Endodermal cell (in vitro differentiated cells): Measurements from ENCODE around the gene COL11A2. TPM values are rescaled to one million over a fixed set of nuclear protein-coding genes. Genes with fewer than 3 reads are reported as not detected.

Experiments used
- DNase-seq: peaks from one replicate; pipeline ENCODE4 v3.0.0-alpha.2; 2017
- H3K27ac ChIP-seq: 2 replicates; pipeline ENCODE4 v1.5.1; 2013; ENCODE audit warnings: mild to moderate bottlenecking, low read depth, low read length, moderate library complexity
- H3K27me3 ChIP-seq: 2 replicates; pipeline ENCODE4 v1.6.1; 2013; ENCODE audit warnings: mild to moderate bottlenecking, low read length, moderate library complexity; ENCODE audit not compliant: insufficient read depth, control insufficient read depth, poor library complexity, severe bottlenecking
- H3K36me3 ChIP-seq: 2 replicates; pipeline ENCODE4 v1.7.0; 2013; ENCODE audit warnings: mild to moderate bottlenecking, low read length, moderate library complexity; ENCODE audit not compliant: control insufficient read depth, insufficient read depth
- H3K4me1 ChIP-seq: one replicate; pipeline ENCODE4 v1.7.0; 2013; ENCODE audit warnings: low read length; ENCODE audit not compliant: control insufficient read depth, insufficient read depth
- H3K4me3 ChIP-seq: 2 replicates; pipeline ENCODE4 v1.5.1; 2013; ENCODE audit warnings: mild to moderate bottlenecking, low read length, moderate library complexity
- H3K9ac ChIP-seq: 2 replicates; pipeline ENCODE4 v1.6.1; 2013; ENCODE audit warnings: mild to moderate bottlenecking, low read length, moderate library complexity; ENCODE audit not compliant: poor library complexity, severe bottlenecking; ENCODE audit errors: extremely low read depth
- H3K9me3 ChIP-seq: 2 replicates; pipeline ENCODE4 v1.6.1; 2013; ENCODE audit warnings: mild to moderate bottlenecking, low read length, moderate library complexity; ENCODE audit not compliant: control insufficient read depth
- H3K27ac Mint-ChIP-seq: 2 replicates; pipeline ENCODE4 v1.8.0; 2020; ENCODE audit warnings: mixed read lengths
- H3K27me3 Mint-ChIP-seq: 2 replicates; pipeline ENCODE4 v1.8.0; 2021; ENCODE audit warnings: mild to moderate bottlenecking, mixed read lengths; ENCODE audit not compliant: insufficient read depth
- H3K36me3 Mint-ChIP-seq: 2 replicates; pipeline ENCODE4 v1.8.0; 2020; ENCODE audit warnings: low read depth, mixed read lengths
- H3K4me1 Mint-ChIP-seq: 2 replicates; pipeline ENCODE4 v1.8.0; 2020; ENCODE audit warnings: mixed read lengths
- H3K4me3 Mint-ChIP-seq: 2 replicates; pipeline ENCODE4 v1.8.0; 2020; ENCODE audit warnings: mild to moderate bottlenecking, moderate library complexity, mixed read lengths
- H3K9me3 Mint-ChIP-seq: 2 replicates; pipeline ENCODE4 v1.8.0; 2020; ENCODE audit warnings: mild to moderate bottlenecking, mixed read lengths
- WGBS, 2 experiments: methylation state at CpG; one replicate each; pipeline versions ENCODE4 v1.1.5 to v1.1.7; 2013; ENCODE audit warnings: missing lambda C conversion rate in 2 of 2, mixed read lengths in 1 of 2; ENCODE audit not compliant: insufficient coverage in 1 of 2, insufficient read length in 1 of 2; 5-methylcytosine and 5-hydroxymethylcytosine counted together
- total RNA-seq, 2 donors: library from RNA; stranded (reverse); fragmentation: NEBNext Ultra II Directional in 1 of 2; extraction: Animal tissue kit (Norgen Biotek cat#: 25700) in 1 of 2; gene quantifications; 2 replicates in 1 of 2; 3 replicates in 1 of 2; pipeline ENCODE4 v1.2.1, GENCODE V29; 2021
- TF ChIP-seq, protein P1 (sequence below): fragments of 200-600 bp; sonication (generic); conservative IDR thresholded peaks from 2 replicates; pipeline ENCODE4 v1.5.0; 2021; ENCODE audit warnings: antibody characterized with exemption, mild to moderate bottlenecking

COL11A2 gene
- total RNA-seq, 2 donors from 2014 or later, result 1.3 to 2.8 TPM

DNA sequence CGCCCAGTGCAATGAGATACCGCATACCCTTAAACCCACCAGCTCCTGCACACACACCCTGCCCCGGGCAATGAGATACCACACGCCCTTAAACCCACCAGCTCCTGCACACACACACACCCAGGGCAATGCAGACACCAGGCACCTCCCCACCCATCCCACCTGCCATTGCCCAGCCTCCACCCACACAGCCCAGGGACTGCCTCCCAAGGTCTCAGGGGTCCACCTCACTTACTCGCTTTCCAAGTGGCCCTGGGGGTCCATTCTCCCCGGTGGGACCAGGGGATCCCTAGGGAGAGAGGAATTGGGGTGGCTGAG, 24.0 kb downstream of the COL11A2 start:
- Mint-ChIP-seq H3K27me3 (peaks cover 17% of the 10 kb centered on the region), H3K4me1 (no peaks in the 10 kb centered on the region), H3K4me3 (no peak overlapping the region), H3K36me3 (no peaks in the 10 kb centered on the region), H3K9me3 (no peaks in the 10 kb centered on the region), H3K27ac (no peak overlapping the region)
- H3K9ac ChIP-seq, result no peak overlapping the region
- TF ChIP-seq, protein P1, sequence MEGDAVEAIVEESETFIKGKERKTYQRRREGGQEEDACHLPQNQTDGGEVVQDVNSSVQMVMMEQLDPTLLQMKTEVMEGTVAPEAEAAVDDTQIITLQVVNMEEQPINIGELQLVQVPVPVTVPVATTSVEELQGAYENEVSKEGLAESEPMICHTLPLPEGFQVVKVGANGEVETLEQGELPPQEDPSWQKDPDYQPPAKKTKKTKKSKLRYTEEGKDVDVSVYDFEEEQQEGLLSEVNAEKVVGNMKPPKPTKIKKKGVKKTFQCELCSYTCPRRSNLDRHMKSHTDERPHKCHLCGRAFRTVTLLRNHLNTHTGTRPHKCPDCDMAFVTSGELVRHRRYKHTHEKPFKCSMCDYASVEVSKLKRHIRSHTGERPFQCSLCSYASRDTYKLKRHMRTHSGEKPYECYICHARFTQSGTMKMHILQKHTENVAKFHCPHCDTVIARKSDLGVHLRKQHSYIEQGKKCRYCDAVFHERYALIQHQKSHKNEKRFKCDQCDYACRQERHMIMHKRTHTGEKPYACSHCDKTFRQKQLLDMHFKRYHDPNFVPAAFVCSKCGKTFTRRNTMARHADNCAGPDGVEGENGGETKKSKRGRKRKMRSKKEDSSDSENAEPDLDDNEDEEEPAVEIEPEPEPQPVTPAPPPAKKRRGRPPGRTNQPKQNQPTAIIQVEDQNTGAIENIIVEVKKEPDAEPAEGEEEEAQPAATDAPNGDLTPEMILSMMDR, result no peak
- DNase-seq, result no peak
- 72% methylated on average over 6 of the region's 6 CpGs; no CpG with 5 or more reads in 1 of the 2 experiments for WGBS, 2 experiments
- H3K27ac ChIP-seq, result no peak overlapping the region
- no peaks in the 10 kb centered on the region for H3K36me3 ChIP-seq
- no peaks in the 10 kb centered on the region for H3K27me3 ChIP-seq
- H3K4me1 ChIP-seq, result no peaks in the 10 kb centered on the region
- no peak overlapping the region for H3K4me3 ChIP-seq
- no peaks in the 10 kb centered on the region for H3K9me3 ChIP-seq

DNA sequence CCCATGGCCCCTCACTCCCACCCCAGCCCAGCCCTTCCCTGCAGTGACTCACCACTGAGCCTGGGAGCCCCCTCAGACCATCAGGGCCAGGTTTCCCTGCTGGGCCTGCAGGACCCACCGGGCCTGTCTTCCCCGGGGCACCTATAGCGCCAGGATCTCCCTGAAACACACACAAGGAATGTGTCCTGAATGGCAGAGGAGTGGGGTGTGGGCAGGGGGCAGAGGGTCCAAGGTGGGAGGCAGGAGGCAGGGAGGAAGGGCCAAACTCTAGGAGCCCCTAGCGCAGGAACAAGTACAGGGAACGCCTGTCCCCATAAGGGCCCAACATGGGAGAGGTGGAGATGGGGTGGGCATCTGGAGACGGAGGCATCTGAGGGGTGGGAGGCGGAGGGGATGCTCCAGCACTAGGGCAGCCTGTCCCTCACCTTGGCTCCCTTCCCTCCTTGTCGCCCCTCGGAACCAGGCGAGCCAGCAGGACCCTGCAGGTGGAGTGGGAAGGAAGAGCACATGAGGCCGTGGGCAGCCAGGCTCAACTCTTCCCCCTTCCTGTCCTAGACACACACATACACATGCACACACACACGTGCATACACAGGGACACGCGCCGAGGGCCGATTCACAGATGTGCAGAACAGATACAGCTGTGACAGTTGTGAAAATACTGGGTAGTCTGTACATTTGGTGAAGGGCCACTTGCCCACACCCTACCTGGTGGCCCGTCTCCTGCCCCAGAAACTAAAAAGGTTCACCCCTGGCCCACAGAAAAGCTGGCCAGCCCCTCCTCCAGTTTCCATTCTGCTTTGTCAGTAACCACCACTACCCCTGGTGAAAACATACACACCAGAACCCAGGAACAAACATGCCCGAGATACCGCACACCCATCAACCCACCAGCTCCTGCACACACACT, 24.6 kb downstream of the COL11A2 start:
- no peak for DNase-seq
- Histone ChIP-seq H3K4me1 (no peaks in the 10 kb centered on the region), H3K27ac (no peak overlapping the region), H3K9ac (no peak overlapping the region), H3K36me3 (no peaks in the 10 kb centered on the region), H3K9me3 (no peaks in the 10 kb centered on the region), H3K4me3 (no peak overlapping the region), H3K27me3 (peaks cover 4% of the 10 kb centered on the region)
- no peaks in the 10 kb centered on the region for H3K9me3 Mint-ChIP-seq
- 89 to 91% methylated on average over 3 to 19 of the region's 19 CpGs for WGBS, 2 experiments
- no peaks in the 10 kb centered on the region for H3K36me3 Mint-ChIP-seq
- H3K4me3 Mint-ChIP-seq, result no peak overlapping the region
- TF ChIP-seq, protein P1, result no peak
- no peaks in the 10 kb centered on the region for H3K4me1 Mint-ChIP-seq
- H3K27ac Mint-ChIP-seq, result no peak overlapping the region
- H3K27me3 Mint-ChIP-seq, result peaks cover 19% of the 10 kb centered on the region

DNA sequence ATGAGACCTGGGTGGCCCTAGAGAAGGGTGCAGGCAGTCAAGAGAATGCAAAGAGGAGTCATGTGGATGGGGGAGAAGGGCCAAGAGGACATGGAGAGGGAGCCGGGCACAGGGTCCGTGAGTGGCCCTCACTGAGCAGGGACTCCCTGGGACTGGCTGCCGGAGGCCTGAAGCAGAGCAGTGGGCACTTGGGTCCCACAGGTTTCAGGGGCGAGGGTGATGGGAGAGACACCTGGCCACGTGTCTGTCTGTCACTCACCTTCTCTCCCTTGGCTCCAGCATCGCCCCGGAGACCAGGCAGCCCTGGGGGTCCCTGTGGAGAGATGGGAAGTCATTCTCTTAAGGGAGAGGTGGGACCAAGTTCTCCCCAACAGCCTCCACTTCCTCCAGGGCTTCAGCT, 25.5 kb downstream of the COL11A2 start:
- Mint-ChIP-seq H3K27ac (no peak overlapping the region), H3K9me3 (no peaks in the 10 kb centered on the region), H3K4me1 (no peaks in the 10 kb centered on the region), H3K36me3 (no peaks in the 10 kb centered on the region), H3K4me3 (no peak overlapping the region), H3K27me3 (peaks cover 27% of the 10 kb centered on the region)
- TF ChIP-seq, protein P1, result no peak
- H3K4me1 ChIP-seq, result no peaks in the 10 kb centered on the region
- no peak for DNase-seq
- H3K27me3 ChIP-seq, result peaks cover 13% of the 10 kb centered on the region
- no peaks in the 10 kb centered on the region for H3K9me3 ChIP-seq
- H3K36me3 ChIP-seq, result no peaks in the 10 kb centered on the region
- H3K27ac ChIP-seq, result no peak overlapping the region
- no peak overlapping the region for H3K4me3 ChIP-seq
- 90 to 91% methylated on average over 4 to 7 of the region's 7 CpGs for WGBS, 2 experiments
- H3K9ac ChIP-seq, result no peak overlapping the region
